Spleen (tissue), 7 donors: ENCODE results near the gene HMGN1.

Experiments
- CTCF ChIP-seq, 11 experiments: fragments of 200-600 bp in 7 of 11; fragments of 450-650 bp in 4 of 11; sonication (generic) in 4 of 11; IDR thresholded peaks in 8 of 11; conservative IDR thresholded peaks in 3 of 11; 1 replicate in 7 of 11; 2 replicates in 4 of 11; pipeline versions ENCODE4 v1.4.0 to v1.8.0; 2016 to 2021; ENCODE audit warnings: antibody characterized with exemption in 11 of 11, inconsistent platforms in 4 of 11, mild to moderate bottlenecking in 1 of 11
- POLR2A ChIP-seq, 3 donors: fragments of 450-650 bp; IDR thresholded peaks; one replicate each; pipeline ENCODE4 v1.5.1; 2017; ENCODE audit warnings: antibody characterized with exemption in 3 of 3, mild to moderate bottlenecking in 1 of 3
- donor health status: DM: no; HTN: no; CAD: no; lungs with moderate emphysema.
- donor health status: DM: no; HTN: no; CAD: no.
- donor health status: DM: no; HTN: no; CAD: no.

- no peak for TF ChIP-seq CTCF (IDR thresholded peaks at IDR 0.05 in 8 of 11, conservative IDR thresholded peaks at IDR 0.05 in 3 of 11)
- no peak for TF ChIP-seq POLR2A (IDR thresholded peaks at IDR 0.05)
Observed at GRCh38 chr21:39345440-39345839, 3.4 kb downstream of the HMGN1 start.
